NCI-H146 treated with DMSO at 0.1 percent for 48 hours (cell line): ENCODE data around the gene GABRA5.

Experiments
- DNase-seq: peaks from one replicate; lab custom pipeline; 2025; ENCODE audit not compliant: unreplicated experiment; lab: John Stamatoyannopoulos, UW

Gene GABRA5

DNA sequence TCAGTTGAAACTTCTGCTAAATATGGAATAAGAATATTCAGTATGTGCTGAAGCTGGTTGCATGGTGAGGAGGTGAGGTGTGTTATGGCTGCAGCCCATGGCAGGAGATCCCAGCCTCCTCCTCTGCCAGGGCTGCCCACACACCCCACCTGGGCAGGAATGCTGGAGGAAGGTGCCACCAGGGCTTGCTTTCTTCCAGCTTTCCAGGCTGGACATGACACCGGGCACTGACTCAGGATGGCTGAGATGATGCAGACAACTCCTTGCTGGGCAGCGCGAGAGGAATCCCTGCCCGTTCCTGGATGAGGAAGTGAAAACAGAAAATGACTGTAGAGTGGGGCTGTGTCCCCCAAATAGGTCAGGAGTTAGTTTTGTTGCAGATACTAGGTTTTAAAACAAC lies 118.2 kb downstream of the GABRA5 start:
- no peak for DNase-seq

DNA sequence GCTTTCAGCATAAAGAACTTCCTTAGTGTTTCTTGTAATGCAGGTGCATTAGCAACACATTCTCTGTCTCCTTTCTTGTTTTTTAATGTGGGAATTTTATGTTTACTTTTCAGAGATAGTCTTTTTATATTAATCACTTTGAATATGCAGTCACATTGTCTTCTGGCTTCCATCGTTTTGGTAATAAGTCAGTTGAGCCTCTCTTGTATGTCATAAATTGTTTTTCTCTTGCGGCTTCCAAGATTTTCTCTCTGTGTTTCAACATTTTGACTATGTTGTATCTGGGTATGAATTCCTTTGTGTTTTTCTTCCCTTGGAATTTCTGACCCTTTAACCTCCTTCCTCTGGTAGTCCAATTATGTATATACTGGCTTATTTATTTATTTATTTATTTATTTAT lies 129.4 kb downstream of the GABRA5 start:
- DNase-seq, result no peak
